Lung (tissue), 16 donors: ENCODE data around the gene TDRD1. TPM values are rescaled to one million over a fixed set of nuclear protein-coding genes. Genes with fewer than 3 reads are reported as not detected.

Experiments
- ATAC-seq: fragments of 200-7000 bp; cut with Tn5 transposase; one replicate; pipeline ENCODE4 v1.9.1; 2020; ENCODE audit warnings: moderate number of reproducible peaks; ENCODE audit not compliant: insufficient read depth, low FRiP score
- DNase-seq, 3 donors: peaks; one replicate each; pipeline ENCODE4 v3.0.0-alpha.2; 2013 to 2017
- H3K27ac ChIP-seq, 2 donors: one replicate each; pipeline ENCODE4 v1.5.1; 2013; ENCODE audit warnings: mild to moderate bottlenecking in 2 of 2, moderate library complexity in 2 of 2, control low read depth in 1 of 2, inconsistent platforms in 1 of 2, low read depth in 1 of 2, low read length in 1 of 2
- H3K27me3 ChIP-seq, 3 donors: one replicate each; pipeline ENCODE4 v1.5.1; 2013; ENCODE audit warnings: low read length in 2 of 3; ENCODE audit not compliant: control insufficient read depth in 3 of 3, insufficient read depth in 3 of 3
- H3K36me3 ChIP-seq, 4 donors: one replicate each; pipeline ENCODE4 v1.5.1; 2013; ENCODE audit warnings: low read length in 4 of 4, mild to moderate bottlenecking in 1 of 4, moderate library complexity in 1 of 4; ENCODE audit not compliant: control insufficient read depth in 4 of 4, insufficient read depth in 4 of 4
- H3K4me1 ChIP-seq, 5 donors: one replicate each; pipeline ENCODE4 v1.5.1; 2013; ENCODE audit warnings: low read length in 5 of 5, mild to moderate bottlenecking in 2 of 5, moderate library complexity in 1 of 5; ENCODE audit not compliant: control insufficient read depth in 5 of 5, insufficient read depth in 5 of 5
- H3K4me3 ChIP-seq: one replicate; pipeline ENCODE4 v1.5.1; 2013; ENCODE audit warnings: mild to moderate bottlenecking, control low read depth, moderate library complexity
- H3K9ac ChIP-seq, 2 donors: one replicate each; pipeline ENCODE4 v1.5.1; 2013; ENCODE audit warnings: low read length in 2 of 2, control low read depth in 1 of 2; ENCODE audit not compliant: insufficient read depth in 1 of 2
- H3K9me3 ChIP-seq, 4 donors: one replicate each; pipeline ENCODE4 v1.5.1; 2013; ENCODE audit warnings: low read length in 3 of 4, mild to moderate bottlenecking in 1 of 4, moderate library complexity in 1 of 4; ENCODE audit not compliant: control insufficient read depth in 4 of 4, insufficient read depth in 3 of 4
- WGBS, 2 donors: extraction: QIAGEN DNeasy Blood & Tissue Kit; methylation state at CpG; one replicate each; pipeline ENCODE4 v1.1.7; 2013; 5-methylcytosine and 5-hydroxymethylcytosine counted together
- long read RNA-seq, 5 donors: transcript quantifications; one replicate each; lab custom pipeline, GENCODE V29; 2026
- polyA plus RNA-seq, 2 donors: library from polyadenylated mRNA; stranded (reverse); fragments of 200-250 nt; gene quantifications; one replicate each; pipeline ENCODE4 v1.2.1, GENCODE V29; 2013
- total RNA-seq, 2 donors: library from RNA; depleted of rRNA in 1 of 2; stranded (reverse); fragments of >200 nt in 1 of 2; gene quantifications; one replicate each; pipeline ENCODE4 v1.2.1, GENCODE V29; 2014 to 2021
- TF ChIP-seq, protein P1 (sequence below): IDR thresholded peaks from 2 replicates; pipeline ENCODE4 v1.5.1; 2012; ENCODE audit warnings: mild to moderate bottlenecking; ENCODE audit errors: control extremely low read depth, extremely low read depth
- donor health status: control.
- donor health status: control.
- donor health status: Bipolar disorder and iron deficiency.
- donor health status: healthy.
- donor health status: DM: yes; HTN: yes; CAD: no.

Gene TDRD1, protein sequence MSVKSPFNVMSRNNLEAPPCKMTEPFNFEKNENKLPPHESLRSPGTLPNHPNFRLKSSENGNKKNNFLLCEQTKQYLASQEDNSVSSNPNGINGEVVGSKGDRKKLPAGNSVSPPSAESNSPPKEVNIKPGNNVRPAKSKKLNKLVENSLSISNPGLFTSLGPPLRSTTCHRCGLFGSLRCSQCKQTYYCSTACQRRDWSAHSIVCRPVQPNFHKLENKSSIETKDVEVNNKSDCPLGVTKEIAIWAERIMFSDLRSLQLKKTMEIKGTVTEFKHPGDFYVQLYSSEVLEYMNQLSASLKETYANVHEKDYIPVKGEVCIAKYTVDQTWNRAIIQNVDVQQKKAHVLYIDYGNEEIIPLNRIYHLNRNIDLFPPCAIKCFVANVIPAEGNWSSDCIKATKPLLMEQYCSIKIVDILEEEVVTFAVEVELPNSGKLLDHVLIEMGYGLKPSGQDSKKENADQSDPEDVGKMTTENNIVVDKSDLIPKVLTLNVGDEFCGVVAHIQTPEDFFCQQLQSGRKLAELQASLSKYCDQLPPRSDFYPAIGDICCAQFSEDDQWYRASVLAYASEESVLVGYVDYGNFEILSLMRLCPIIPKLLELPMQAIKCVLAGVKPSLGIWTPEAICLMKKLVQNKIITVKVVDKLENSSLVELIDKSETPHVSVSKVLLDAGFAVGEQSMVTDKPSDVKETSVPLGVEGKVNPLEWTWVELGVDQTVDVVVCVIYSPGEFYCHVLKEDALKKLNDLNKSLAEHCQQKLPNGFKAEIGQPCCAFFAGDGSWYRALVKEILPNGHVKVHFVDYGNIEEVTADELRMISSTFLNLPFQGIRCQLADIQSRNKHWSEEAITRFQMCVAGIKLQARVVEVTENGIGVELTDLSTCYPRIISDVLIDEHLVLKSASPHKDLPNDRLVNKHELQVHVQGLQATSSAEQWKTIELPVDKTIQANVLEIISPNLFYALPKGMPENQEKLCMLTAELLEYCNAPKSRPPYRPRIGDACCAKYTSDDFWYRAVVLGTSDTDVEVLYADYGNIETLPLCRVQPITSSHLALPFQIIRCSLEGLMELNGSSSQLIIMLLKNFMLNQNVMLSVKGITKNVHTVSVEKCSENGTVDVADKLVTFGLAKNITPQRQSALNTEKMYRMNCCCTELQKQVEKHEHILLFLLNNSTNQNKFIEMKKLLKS
- under 1 TPM; 0.25 to 0.37 TPM for total RNA-seq
- polyA plus RNA-seq: under 1 TPM in 1 of 2 donors, not detected in 1; 0.05 TPM
- long read RNA-seq, donor 1: 0 reads
- long read RNA-seq, donor 2: 0 reads
- long read RNA-seq, donor 3: 0 reads
- long read RNA-seq, donor 4: 0 reads
- long read RNA-seq, donor 5: 0 reads

DNA sequence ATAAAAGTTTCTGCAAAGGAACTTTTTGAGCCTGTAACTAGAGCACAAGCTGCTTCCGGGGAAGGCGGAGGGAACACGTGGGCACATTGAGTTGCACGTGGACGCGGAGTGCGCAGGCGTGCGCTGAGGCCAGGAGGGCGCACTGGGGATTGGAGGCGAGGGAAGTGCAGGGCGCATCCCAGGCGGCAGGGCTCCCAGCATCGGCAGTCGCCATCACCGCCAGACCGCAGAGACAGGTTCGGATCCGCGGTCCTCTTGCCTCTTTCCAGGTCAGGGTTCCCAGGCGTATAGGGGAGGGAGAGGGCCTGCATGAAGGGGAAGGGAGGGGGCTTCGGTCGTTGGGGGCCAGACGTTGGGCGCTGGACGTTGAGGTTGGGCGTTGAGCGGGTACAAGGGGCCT is at the start of gene TDRD1:
Gene TDRD1 (plus strand): TSS at position 206 of the 400 bp plus-strand sequence. CDS start 8,479 bp downstream, outside the sequence.
- H3K27me3 ChIP-seq: peaks cover 0 to 10% (median 0%) of the 10 kb centered on the region in 3 donors
- no peak within 1 kb of the TSS for H3K27ac ChIP-seq
- peaks cover 0 to 5% (median 0%) of the 10 kb centered on the region in 5 donors for H3K4me1 ChIP-seq
- H3K36me3 ChIP-seq: no peaks in the 10 kb centered on the region
- DNase-seq: no peak
- H3K9me3 ChIP-seq: no peaks in the 10 kb centered on the region
- 89 to 91% methylated on average over 28 of the region's 28 CpGs for WGBS, 2 donors
- TF ChIP-seq, protein P1, sequence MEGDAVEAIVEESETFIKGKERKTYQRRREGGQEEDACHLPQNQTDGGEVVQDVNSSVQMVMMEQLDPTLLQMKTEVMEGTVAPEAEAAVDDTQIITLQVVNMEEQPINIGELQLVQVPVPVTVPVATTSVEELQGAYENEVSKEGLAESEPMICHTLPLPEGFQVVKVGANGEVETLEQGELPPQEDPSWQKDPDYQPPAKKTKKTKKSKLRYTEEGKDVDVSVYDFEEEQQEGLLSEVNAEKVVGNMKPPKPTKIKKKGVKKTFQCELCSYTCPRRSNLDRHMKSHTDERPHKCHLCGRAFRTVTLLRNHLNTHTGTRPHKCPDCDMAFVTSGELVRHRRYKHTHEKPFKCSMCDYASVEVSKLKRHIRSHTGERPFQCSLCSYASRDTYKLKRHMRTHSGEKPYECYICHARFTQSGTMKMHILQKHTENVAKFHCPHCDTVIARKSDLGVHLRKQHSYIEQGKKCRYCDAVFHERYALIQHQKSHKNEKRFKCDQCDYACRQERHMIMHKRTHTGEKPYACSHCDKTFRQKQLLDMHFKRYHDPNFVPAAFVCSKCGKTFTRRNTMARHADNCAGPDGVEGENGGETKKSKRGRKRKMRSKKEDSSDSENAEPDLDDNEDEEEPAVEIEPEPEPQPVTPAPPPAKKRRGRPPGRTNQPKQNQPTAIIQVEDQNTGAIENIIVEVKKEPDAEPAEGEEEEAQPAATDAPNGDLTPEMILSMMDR: no peak
- H3K4me3 ChIP-seq: no peak within 1 kb of the TSS
- no peak within 1 kb of the TSS for H3K9ac ChIP-seq
- no peak for ATAC-seq

DNA sequence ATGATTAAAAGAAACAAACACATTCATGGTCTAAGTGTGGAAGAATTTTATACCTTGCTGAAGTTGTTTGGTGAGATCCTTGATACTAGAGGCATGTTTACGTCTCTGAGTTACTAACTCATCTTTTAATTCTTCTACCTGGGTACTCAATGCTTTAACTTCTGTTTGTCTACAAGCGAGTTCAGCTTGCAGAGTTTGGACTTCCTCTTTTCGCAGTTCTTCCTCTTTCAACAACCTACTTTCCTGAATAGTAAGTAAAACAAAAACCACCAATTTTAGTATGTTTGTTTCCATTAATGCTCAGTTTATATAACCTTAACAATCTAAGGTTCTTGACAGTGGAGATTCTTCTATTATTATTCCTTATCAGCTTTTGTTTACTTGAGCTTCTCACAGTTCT is 48.1 kb upstream of the TDRD1 start:
- H3K9ac ChIP-seq: no peak overlapping the region
- H3K36me3 ChIP-seq: peaks cover 14 to 47% (median 16%) of the 10 kb centered on the region in 4 donors
- no peaks in the 10 kb centered on the region for H3K4me1 ChIP-seq
- TF ChIP-seq, protein P1: no peak
- no peak overlapping the region for H3K27ac ChIP-seq
- no peak overlapping the region for H3K4me3 ChIP-seq
- no peaks in the 10 kb centered on the region for H3K27me3 ChIP-seq
- H3K9me3 ChIP-seq: no peaks in the 10 kb centered on the region
- no peak for ATAC-seq
- no peak for DNase-seq
- 30 to 56% methylated on average over 3 of the region's 3 CpGs for WGBS, 2 donors

DNA sequence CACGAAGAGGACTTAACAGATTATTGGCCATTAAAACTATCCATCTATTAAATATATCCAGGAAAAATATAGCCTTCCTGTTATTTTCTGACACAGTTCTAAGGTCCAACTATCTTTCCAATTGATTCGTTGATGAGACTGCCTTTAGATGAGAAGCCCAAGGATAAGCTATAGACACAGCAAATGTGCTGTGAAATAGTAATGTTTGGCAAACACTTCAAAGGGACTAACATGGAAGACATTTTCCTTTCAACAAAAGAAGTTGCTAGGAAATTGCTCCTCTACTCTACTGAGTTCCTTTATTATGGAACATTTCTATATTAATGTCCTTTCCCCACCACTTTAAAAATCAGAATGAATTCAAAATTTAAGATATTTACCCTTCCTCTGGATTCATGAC is 43.7 kb upstream of the TDRD1 start:
- Histone ChIP-seq H3K9ac (no peak overlapping the region), H3K27ac (no peak overlapping the region), H3K4me3 (no peak overlapping the region), H3K9me3 (no peaks in the 10 kb centered on the region), H3K36me3 (peaks cover 5 to 32% (median 12%) of the 10 kb centered on the region in 4 donors), H3K4me1 (no peaks in the 10 kb centered on the region), H3K27me3 (no peaks in the 10 kb centered on the region)
- ATAC-seq (no peak), DNase-seq (peak in 2 of 3 donors; percentile 56 to 75)
- 72 to 74% methylated on average over 2 of the region's 2 CpGs for WGBS, 2 donors
- TF ChIP-seq, protein P1: no peak
